CD4-positive, alpha-beta T cell (primary cell): Measurements from ENCODE around the gene PLCL1. TPM values are rescaled to one million over a fixed set of nuclear protein-coding genes. Genes with fewer than 3 reads are reported as not detected.

Source experiments
- ATAC-seq: fragments of 200-7000 bp; cut with Tn5 transposase; one replicate; pipeline ENCODE4 v1.10.0; 2022; ENCODE audit warnings: mild to moderate bottlenecking; ENCODE audit not compliant: poor library complexity
- CTCF ChIA-PET: fragments of 350-600 bp; sonication (Branson Sonifier 250); formaldehyde crosslinking; loops from one replicate; lab custom pipeline; 2021; ENCODE audit warnings: antibody characterized with exemption, inconsistent platforms; lab: Charles Lee
- POLR2A ChIA-PET: fragments of 350-600 bp; sonication (Branson Sonifier 250); formaldehyde crosslinking; loops from one replicate; lab custom pipeline; 2021; ENCODE audit warnings: antibody characterized with exemption, inconsistent platforms; lab: Charles Lee
- DNase-seq, 14 experiments: peaks; one replicate each; pipeline ENCODE4 v3.0.0-alpha.2; 2013 to 2020; ENCODE audit warnings: mixed read lengths in 2 of 14
- H3K27ac ChIP-seq, 2 donors: one replicate each; pipeline versions ENCODE4 v1.5.1 to v1.7.0; 2013; ENCODE audit warnings: low read length in 2 of 2, low read depth in 1 of 2, mild to moderate bottlenecking in 1 of 2
- H3K27me3 ChIP-seq, 2 experiments: 1 replicate in 1 of 2; 2 replicates in 1 of 2; pipeline versions ENCODE4 v1.6.1 to v1.7.0; 2013; ENCODE audit warnings: low read length in 2 of 2, control low read depth in 1 of 2, mild to moderate bottlenecking in 1 of 2, moderate library complexity in 1 of 2; ENCODE audit not compliant: insufficient read depth in 2 of 2, control insufficient read depth in 1 of 2
- H3K36me3 ChIP-seq: one replicate; pipeline ENCODE4 v1.6.1; 2013; ENCODE audit warnings: low read length, control low read depth; ENCODE audit not compliant: insufficient read depth
- H3K4me1 ChIP-seq: one replicate; pipeline ENCODE4 v1.6.1; 2013; ENCODE audit warnings: low read length, control low read depth; ENCODE audit not compliant: insufficient read depth
- H3K4me3 ChIP-seq: one replicate; pipeline ENCODE4 v1.5.1; 2013; ENCODE audit warnings: mild to moderate bottlenecking, low read length, moderate library complexity
- H3K9me3 ChIP-seq, 2 experiments: 1 replicate in 1 of 2; 2 replicates in 1 of 2; pipeline versions ENCODE4 v1.6.1 to v1.7.0; 2013; ENCODE audit warnings: low read length in 2 of 2, mild to moderate bottlenecking in 2 of 2, control low read depth in 1 of 2, moderate library complexity in 1 of 2; ENCODE audit not compliant: control insufficient read depth in 1 of 2, insufficient read depth in 1 of 2
- H3K27ac Mint-ChIP-seq: one replicate; pipeline ENCODE4 v1.8.0; 2020; ENCODE audit warnings: mixed read lengths
- H3K27me3 Mint-ChIP-seq: one replicate; pipeline ENCODE4 v1.8.0; 2021; ENCODE audit warnings: mixed read lengths
- H3K36me3 Mint-ChIP-seq: one replicate; pipeline ENCODE4 v1.8.0; 2021; ENCODE audit warnings: low read depth, mixed read lengths
- H3K4me1 Mint-ChIP-seq: one replicate; pipeline ENCODE4 v1.8.0; 2021; ENCODE audit warnings: low read depth, mixed read lengths
- H3K4me3 Mint-ChIP-seq: one replicate; pipeline ENCODE4 v1.8.0; 2020; ENCODE audit warnings: mild to moderate bottlenecking, mixed read lengths
- H3K9me3 Mint-ChIP-seq: one replicate; pipeline ENCODE4 v1.8.0; 2020; ENCODE audit warnings: mixed read lengths
- CTCF ChIP-seq: fragments of 200-600 bp; IDR thresholded peaks from one replicate; pipeline ENCODE4 v1.8.0; 2022; ENCODE audit warnings: antibody characterized with exemption, mild to moderate bottlenecking
- intact Hi-C, 2 experiments: fragments of 100-400 bp; cut with DNase I in 1 of 2; cut with micrococcal nuclease in 1 of 2; formaldehyde crosslinking; loops; one replicate each; pipeline versions ENCODE4 v1.15.1 to v1.9.0; 2023 to 2025; cut with DNase I, micrococcal nuclease
- total RNA-seq, 174 experiments: library from RNA in 2 of 174; stranded (reverse) in 2 of 174; gene quantifications; one replicate each; pipeline ENCODE4 v1.2.3 and lab custom pipeline; 2021 to 2026

The PLCL1 gene
- total RNA-seq, 2 experiments from 2014 or later = 27.0 to 28.3 TPM

- Histone ChIP-seq H3K27ac (no peak overlapping the region), H3K4me1 (no peaks in the 10 kb centered on the region), H3K4me3 (no peak overlapping the region), H3K9me3 (no peaks in the 10 kb centered on the region), H3K27me3 (no peaks in the 10 kb centered on the region), H3K36me3 (no peaks in the 10 kb centered on the region)
- DNase-seq = peak in 3 of 14 experiments; percentile 44 to 59 (median 50)
- ChIA-PET CTCF (interaction anchor here (1.7 kb wide), 1 partner anchor 29 kb away, joined by 4 read pairs; no protein-coding TSS in a partner anchor), POLR2A (interaction anchor here (1.2 to 1.5 kb wide), 4 partner anchors 10 to 63 kb away, joined by 4 to 5 read pairs (median 4); no protein-coding TSS in a partner anchor)
- no peak for TF ChIP-seq CTCF
- Mint-ChIP-seq H3K4me1 (peaks cover 93% of the 10 kb centered on the region), H3K27ac (peak overlapping the region; percentile 80), H3K9me3 (peaks cover 7% of the 10 kb centered on the region), H3K27me3 (no peaks in the 10 kb centered on the region), H3K36me3 (peaks cover 11% of the 10 kb centered on the region), H3K4me3 (peak overlapping the region; percentile 46)
- peak; percentile 93 for ATAC-seq
- intact Hi-C loops = loop anchor here in 1 of 2 experiments (1.0 to 10.0 kb wide), 5 partner anchors 20 to 150 kb away; partner anchors contain the start of gene PLCL1
These were observed 149.9 kb downstream of the PLCL1 start for GRCh38 chr2:197954328-197954727.

- Histone ChIP-seq H3K27me3 (no peaks in the 10 kb centered on the region), H3K9me3 (no peaks in the 10 kb centered on the region), H3K36me3 (no peaks in the 10 kb centered on the region), H3K27ac (no peak overlapping the region), H3K4me1 (no peaks in the 10 kb centered on the region), H3K4me3 (no peak overlapping the region)
- POLR2A ChIA-PET = no interaction called here
- no peak for DNase-seq
- Mint-ChIP-seq H3K27ac (no peak overlapping the region), H3K4me1 (peaks cover 75% of the 10 kb centered on the region), H3K27me3 (no peaks in the 10 kb centered on the region), H3K4me3 (no peak overlapping the region), H3K36me3 (peaks cover 34% of the 10 kb centered on the region), H3K9me3 (peaks cover 15% of the 10 kb centered on the region)
- CTCF ChIA-PET = interaction anchor here (1.0 kb wide), 1 partner anchor 10 kb away, joined by 3 read pairs; no protein-coding TSS in a partner anchor
- ATAC-seq = no peak
- intact Hi-C loops = loop anchor here in 1 of 2 experiments (5.0 to 10.0 kb wide), 2 partner anchors 44 to 124 kb away; no protein-coding TSS in a partner anchor
- TF ChIP-seq CTCF = no peak
These were observed 154.3 kb downstream of the PLCL1 start for GRCh38 chr2:197958592-197959150.

GRCh38 chr2:197959383-197959782 is 155.0 kb downstream of the PLCL1 start:
- peaks cover 71% of the 10 kb centered on the region for H3K4me1 Mint-ChIP-seq
- peaks cover 17% of the 10 kb centered on the region for H3K9me3 Mint-ChIP-seq
- Histone ChIP-seq H3K27me3 (no peaks in the 10 kb centered on the region), H3K27ac (no peak overlapping the region), H3K36me3 (no peaks in the 10 kb centered on the region), H3K4me3 (no peak overlapping the region), H3K4me1 (no peaks in the 10 kb centered on the region), H3K9me3 (peaks cover 0 to 2% of the 10 kb centered on the region in 2 experiments)
- intact Hi-C loops = loop anchor here in 1 of 2 experiments (5.0 to 10.0 kb wide), 2 partner anchors 43 to 125 kb away; no protein-coding TSS in a partner anchor
- TF ChIP-seq CTCF = no peak
- ATAC-seq (no peak), DNase-seq (no peak)
- no peak overlapping the region for H3K27ac Mint-ChIP-seq
- POLR2A ChIA-PET = interaction anchor here (0.9 kb wide), 1 partner anchor 25 kb away, joined by 3 read pairs; no protein-coding TSS in a partner anchor
- H3K36me3 Mint-ChIP-seq = peaks cover 41% of the 10 kb centered on the region
- CTCF ChIA-PET = no interaction called here
- no peaks in the 10 kb centered on the region for H3K27me3 Mint-ChIP-seq
- no peak overlapping the region for H3K4me3 Mint-ChIP-seq
